Osteoblast (primary cell): ENCODE results near the gene SCPEP1. TPM values are rescaled to one million over a fixed set of nuclear protein-coding genes. Genes with fewer than 3 reads are reported as not detected.

Source experiments
- DNase-seq: peaks from one replicate; pipeline ENCODE4 v3.0.0; 2011; ENCODE audit warnings: low spot score, mixed read lengths; ENCODE audit not compliant: insufficient read length; ENCODE audit errors: missing footprints
- H2AFZ ChIP-seq: 2 replicates; pipeline ENCODE4 v1.6.0; 2011; ENCODE audit warnings: mild to moderate bottlenecking, low read length
- H3K27ac ChIP-seq: 2 replicates; pipeline ENCODE4 v1.5.1; 2011; ENCODE audit warnings: mild to moderate bottlenecking, low read depth, low read length, moderate library complexity
- H3K27me3 ChIP-seq: 2 replicates; pipeline ENCODE4 v1.6.0; 2012; ENCODE audit warnings: mild to moderate bottlenecking, control low read depth, inconsistent platforms, low read length, moderate library complexity; ENCODE audit not compliant: insufficient read depth
- H3K36me3 ChIP-seq: 2 replicates; pipeline ENCODE4 v1.5.1; 2011; ENCODE audit warnings: mild to moderate bottlenecking, low read length, control low read depth, moderate library complexity; ENCODE audit not compliant: insufficient read depth
- H3K4me1 ChIP-seq: 2 replicates; pipeline ENCODE4 v1.5.1; 2011; ENCODE audit warnings: mild to moderate bottlenecking, low read length, control low read depth, moderate library complexity; ENCODE audit not compliant: insufficient read depth
- H3K4me2 ChIP-seq: 2 replicates; pipeline ENCODE4 v1.6.0; 2011; ENCODE audit warnings: mild to moderate bottlenecking, low read length; ENCODE audit not compliant: insufficient read depth
- H3K4me3 ChIP-seq: fragments of 200-600 bp; sonication (generic); 3 replicates; pipeline ENCODE4 v1.5.1; 2012; ENCODE audit warnings: mild to moderate bottlenecking, low read length, inconsistent platforms; ENCODE audit not compliant: insufficient read depth
- H3K79me2 ChIP-seq: 2 replicates; pipeline ENCODE4 v1.6.0; 2012; ENCODE audit warnings: mild to moderate bottlenecking, low read length, control low read depth, inconsistent platforms; ENCODE audit not compliant: insufficient read depth
- H3K9me3 ChIP-seq: 2 replicates; pipeline ENCODE4 v1.5.1; 2011; ENCODE audit warnings: low read depth, low read length, control low read depth
- H4K20me1 ChIP-seq: 2 replicates; pipeline ENCODE4 v1.6.0; 2012; ENCODE audit warnings: mild to moderate bottlenecking, low read length, control low read depth; ENCODE audit not compliant: insufficient read depth
- total RNA-seq: library from RNA; depleted of rRNA; stranded (reverse); fragments of >200 nt; gene quantifications from 2 replicates; pipeline ENCODE4 v1.2.3, GENCODE V29; 2012
- TF ChIP-seq, protein P1 (sequence below): IDR thresholded peaks from 2 replicates; pipeline ENCODE4 v1.5.1; 2011; ENCODE audit warnings: mild to moderate bottlenecking, low read depth, low read length, moderate library complexity; ENCODE audit errors: extremely low read depth

SCPEP1 gene
- total RNA-seq, 1 donor, result 73.8 TPM

- Histone ChIP-seq H3K36me3 (peaks cover 8% of the 10 kb centered on the region), H2AFZ (no peak overlapping the region), H4K20me1 (no peaks in the 10 kb centered on the region), H3K4me3 (no peak overlapping the region), H3K27ac (no peak overlapping the region), H3K9me3 (no peaks in the 10 kb centered on the region), H3K4me1 (no peaks in the 10 kb centered on the region), H3K27me3 (no peaks in the 10 kb centered on the region), H3K79me2 (no peaks in the 10 kb centered on the region), H3K4me2 (no peak overlapping the region)
- DNase-seq, result no peak
- TF ChIP-seq, protein P1, sequence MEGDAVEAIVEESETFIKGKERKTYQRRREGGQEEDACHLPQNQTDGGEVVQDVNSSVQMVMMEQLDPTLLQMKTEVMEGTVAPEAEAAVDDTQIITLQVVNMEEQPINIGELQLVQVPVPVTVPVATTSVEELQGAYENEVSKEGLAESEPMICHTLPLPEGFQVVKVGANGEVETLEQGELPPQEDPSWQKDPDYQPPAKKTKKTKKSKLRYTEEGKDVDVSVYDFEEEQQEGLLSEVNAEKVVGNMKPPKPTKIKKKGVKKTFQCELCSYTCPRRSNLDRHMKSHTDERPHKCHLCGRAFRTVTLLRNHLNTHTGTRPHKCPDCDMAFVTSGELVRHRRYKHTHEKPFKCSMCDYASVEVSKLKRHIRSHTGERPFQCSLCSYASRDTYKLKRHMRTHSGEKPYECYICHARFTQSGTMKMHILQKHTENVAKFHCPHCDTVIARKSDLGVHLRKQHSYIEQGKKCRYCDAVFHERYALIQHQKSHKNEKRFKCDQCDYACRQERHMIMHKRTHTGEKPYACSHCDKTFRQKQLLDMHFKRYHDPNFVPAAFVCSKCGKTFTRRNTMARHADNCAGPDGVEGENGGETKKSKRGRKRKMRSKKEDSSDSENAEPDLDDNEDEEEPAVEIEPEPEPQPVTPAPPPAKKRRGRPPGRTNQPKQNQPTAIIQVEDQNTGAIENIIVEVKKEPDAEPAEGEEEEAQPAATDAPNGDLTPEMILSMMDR, result no peak
Measured at GRCh38 chr17:56985371-56986162, 7.6 kb downstream of the SCPEP1 start.

- no peak for DNase-seq
- Histone ChIP-seq H3K4me3 (no peak overlapping the region), H2AFZ (peak overlapping the region; percentile 56), H3K4me2 (no peak overlapping the region), H3K27me3 (no peaks in the 10 kb centered on the region), H4K20me1 (no peaks in the 10 kb centered on the region), H3K27ac (no peak overlapping the region), H3K79me2 (no peaks in the 10 kb centered on the region), H3K4me1 (no peaks in the 10 kb centered on the region), H3K9me3 (no peaks in the 10 kb centered on the region), H3K36me3 (peaks cover 5% of the 10 kb centered on the region)
- TF ChIP-seq, protein P1, result no peak
Measured at GRCh38 chr17:56987283-56987834, 9.4 kb downstream of the SCPEP1 start.

GRCh38 chr17:56988901-56989572 is 11.1 kb downstream of the SCPEP1 start:
- peaks cover 5% of the 10 kb centered on the region for H3K36me3 ChIP-seq
- no peak overlapping the region for H3K27ac ChIP-seq
- no peak overlapping the region for H2AFZ ChIP-seq
- DNase-seq, result no peak
- H3K4me1 ChIP-seq, result no peaks in the 10 kb centered on the region
- no peak overlapping the region for H3K4me2 ChIP-seq
- H3K79me2 ChIP-seq, result no peaks in the 10 kb centered on the region
- H4K20me1 ChIP-seq, result no peaks in the 10 kb centered on the region
- H3K9me3 ChIP-seq, result no peaks in the 10 kb centered on the region
- H3K27me3 ChIP-seq, result no peaks in the 10 kb centered on the region
- H3K4me3 ChIP-seq, result no peak overlapping the region
- TF ChIP-seq, protein P1, result no peak

GRCh38 chr17:56992364-56992763 is 14.4 kb downstream of the SCPEP1 start:
- DNase-seq, result no peak
- Histone ChIP-seq H3K4me1 (no peaks in the 10 kb centered on the region), H2AFZ (no peak overlapping the region), H3K27ac (no peak overlapping the region), H4K20me1 (no peaks in the 10 kb centered on the region), H3K4me2 (no peak overlapping the region), H3K9me3 (no peaks in the 10 kb centered on the region), H3K27me3 (no peaks in the 10 kb centered on the region), H3K36me3 (peaks cover 12% of the 10 kb centered on the region), H3K79me2 (no peaks in the 10 kb centered on the region), H3K4me3 (no peak overlapping the region)
- TF ChIP-seq, protein P1, result no peak
